ENCODE results near the gene PIGQ.

DNA sequence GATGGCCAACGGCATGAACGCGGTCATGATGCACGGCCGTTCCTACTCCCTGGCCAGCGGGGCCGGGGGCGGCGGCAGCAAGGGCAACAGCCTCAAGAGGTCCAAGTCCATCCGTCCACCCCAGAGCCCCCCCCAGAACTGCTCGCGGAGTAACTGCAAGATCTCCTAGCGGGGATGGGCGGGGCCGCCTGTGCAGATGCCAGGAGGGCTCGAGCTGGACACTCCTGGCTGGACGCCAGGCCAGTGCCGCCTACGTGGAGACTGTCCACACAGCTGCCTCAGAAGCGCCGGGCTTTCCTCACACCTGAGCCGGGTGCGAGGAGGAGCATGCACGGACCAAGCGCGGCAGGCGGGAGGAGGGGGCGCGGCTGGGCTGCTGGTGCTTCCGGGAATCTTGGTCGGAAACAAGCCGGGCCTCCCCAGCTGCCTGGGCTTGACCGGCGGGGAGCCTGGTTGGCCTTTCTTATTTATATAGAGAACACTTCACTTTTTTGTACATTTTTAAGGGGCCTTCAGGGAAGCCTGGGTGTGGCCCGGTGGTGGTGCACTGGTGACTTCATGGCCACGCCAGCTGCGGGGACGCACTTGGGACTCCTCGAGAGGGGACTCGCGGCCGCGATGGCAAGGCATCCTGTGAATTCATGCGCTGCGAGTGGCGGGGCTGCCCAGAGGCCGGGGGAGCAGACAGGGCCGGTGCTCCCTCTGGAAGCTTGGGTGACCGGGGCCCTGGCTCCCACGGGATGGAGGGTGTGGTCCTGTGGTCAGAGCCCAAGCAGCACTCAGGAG, 57.9 kb downstream of the PIGQ start:
- TF ChIP-seq, protein P1, sequence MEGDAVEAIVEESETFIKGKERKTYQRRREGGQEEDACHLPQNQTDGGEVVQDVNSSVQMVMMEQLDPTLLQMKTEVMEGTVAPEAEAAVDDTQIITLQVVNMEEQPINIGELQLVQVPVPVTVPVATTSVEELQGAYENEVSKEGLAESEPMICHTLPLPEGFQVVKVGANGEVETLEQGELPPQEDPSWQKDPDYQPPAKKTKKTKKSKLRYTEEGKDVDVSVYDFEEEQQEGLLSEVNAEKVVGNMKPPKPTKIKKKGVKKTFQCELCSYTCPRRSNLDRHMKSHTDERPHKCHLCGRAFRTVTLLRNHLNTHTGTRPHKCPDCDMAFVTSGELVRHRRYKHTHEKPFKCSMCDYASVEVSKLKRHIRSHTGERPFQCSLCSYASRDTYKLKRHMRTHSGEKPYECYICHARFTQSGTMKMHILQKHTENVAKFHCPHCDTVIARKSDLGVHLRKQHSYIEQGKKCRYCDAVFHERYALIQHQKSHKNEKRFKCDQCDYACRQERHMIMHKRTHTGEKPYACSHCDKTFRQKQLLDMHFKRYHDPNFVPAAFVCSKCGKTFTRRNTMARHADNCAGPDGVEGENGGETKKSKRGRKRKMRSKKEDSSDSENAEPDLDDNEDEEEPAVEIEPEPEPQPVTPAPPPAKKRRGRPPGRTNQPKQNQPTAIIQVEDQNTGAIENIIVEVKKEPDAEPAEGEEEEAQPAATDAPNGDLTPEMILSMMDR (conservative IDR thresholded peaks at IDR 0.05), result no peak
- TF ChIP-seq EZH2 (IDR thresholded peaks at IDR 0.05; ENCODE audit: low read depth), result no peak

Measured in PC-9 (cell line).